BJ (cell line): ENCODE measurements around the gene CCR9. TPM values are rescaled to one million over a fixed set of nuclear protein-coding genes. Genes with fewer than 3 reads are reported as not detected.

ENCODE experiments used
- CTCF ChIA-PET: fragments of 350-600 bp; formaldehyde crosslinking; extraction: SDS; loops from one replicate; lab custom pipeline; 2021; ENCODE audit warnings: antibody characterized with exemption, inconsistent platforms; lab: Yijun Ruan, JAX
- POLR2A ChIA-PET: fragments of 300-600 bp; sonication (Branson Sonifier 250); formaldehyde crosslinking; extraction: SDS; loops from one replicate; lab custom pipeline; 2021; ENCODE audit warnings: antibody characterized with exemption; lab: Charles Lee
- DNase-seq: peaks from one replicate; pipeline ENCODE4 v3.0.0-alpha.2; 2011; ENCODE audit warnings: low read depth
- H3K27me3 ChIP-seq: 2 replicates; pipeline ENCODE4 v1.6.0; 2011; ENCODE audit warnings: low read length; ENCODE audit not compliant: control insufficient read depth, insufficient read depth
- H3K36me3 ChIP-seq: 2 replicates; pipeline ENCODE4 v1.5.1; 2011; ENCODE audit warnings: low read length; ENCODE audit not compliant: control insufficient read depth, insufficient read depth
- H3K4me3 ChIP-seq: 2 replicates; pipeline ENCODE4 v1.5.1; 2011; ENCODE audit warnings: low read depth, mild to moderate bottlenecking, control low read depth, low read length
- polyA plus RNA-seq: library from polyadenylated mRNA; depleted of rRNA; stranded (reverse); fragments of >200 nt; gene quantifications from 2 replicates; pipeline ENCODE4 v1.2.3, GENCODE V29; 2011
- TF ChIP-seq, protein P1 (sequence below): IDR thresholded peaks from 2 replicates; pipeline ENCODE4 v1.5.1; 2011; ENCODE audit warnings: low read depth, mild to moderate bottlenecking, control low read depth, inconsistent platforms, low read length, moderate library complexity; ENCODE audit not compliant: insufficient read depth

CCR9 gene
- polyA plus RNA-seq, 1 experiment: not detected

DNA sequence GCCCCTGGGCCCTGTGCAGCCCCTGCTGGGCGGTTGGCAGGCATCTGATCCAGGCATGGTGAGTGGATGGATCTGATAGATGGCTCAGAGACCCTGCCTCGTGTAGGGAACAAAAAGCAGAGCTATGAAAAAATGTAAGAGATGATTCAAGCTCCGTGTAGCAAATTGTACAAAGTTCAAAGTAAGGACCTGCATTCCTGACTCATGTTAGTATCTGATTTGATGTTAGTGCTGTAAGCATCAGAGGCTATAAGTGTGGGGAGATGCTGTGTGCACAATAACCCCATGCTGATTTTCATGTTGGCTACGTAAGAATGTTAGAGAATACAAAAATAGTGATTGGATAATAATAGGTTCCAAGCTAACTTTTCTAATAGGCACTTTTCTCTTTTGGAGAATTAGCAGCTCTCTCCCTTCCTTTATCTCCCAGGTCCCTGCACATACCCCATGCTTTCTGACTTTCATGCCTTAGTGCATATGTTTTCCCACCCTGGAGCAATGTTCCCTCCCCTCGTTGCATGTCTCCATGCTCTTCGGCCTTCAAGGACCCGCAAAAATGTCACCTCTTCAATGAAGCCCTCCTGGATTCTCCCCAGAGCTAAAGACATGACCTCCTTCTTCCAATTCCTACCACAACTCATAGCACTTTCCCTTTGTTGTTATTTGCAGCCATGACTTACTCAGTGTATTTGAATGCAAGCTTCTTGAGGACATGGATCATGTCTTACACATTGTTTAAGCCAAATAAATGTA is 1.6 kb downstream of the CCR9 start:
- no peak for DNase-seq
- ChIA-PET POLR2A (no interaction called here), CTCF (no interaction called here)
- Histone ChIP-seq H3K4me3 (no peak overlapping the region), H3K27me3 (peaks cover 21% of the 10 kb centered on the region), H3K36me3 (no peaks in the 10 kb centered on the region)
- TF ChIP-seq, protein P1, sequence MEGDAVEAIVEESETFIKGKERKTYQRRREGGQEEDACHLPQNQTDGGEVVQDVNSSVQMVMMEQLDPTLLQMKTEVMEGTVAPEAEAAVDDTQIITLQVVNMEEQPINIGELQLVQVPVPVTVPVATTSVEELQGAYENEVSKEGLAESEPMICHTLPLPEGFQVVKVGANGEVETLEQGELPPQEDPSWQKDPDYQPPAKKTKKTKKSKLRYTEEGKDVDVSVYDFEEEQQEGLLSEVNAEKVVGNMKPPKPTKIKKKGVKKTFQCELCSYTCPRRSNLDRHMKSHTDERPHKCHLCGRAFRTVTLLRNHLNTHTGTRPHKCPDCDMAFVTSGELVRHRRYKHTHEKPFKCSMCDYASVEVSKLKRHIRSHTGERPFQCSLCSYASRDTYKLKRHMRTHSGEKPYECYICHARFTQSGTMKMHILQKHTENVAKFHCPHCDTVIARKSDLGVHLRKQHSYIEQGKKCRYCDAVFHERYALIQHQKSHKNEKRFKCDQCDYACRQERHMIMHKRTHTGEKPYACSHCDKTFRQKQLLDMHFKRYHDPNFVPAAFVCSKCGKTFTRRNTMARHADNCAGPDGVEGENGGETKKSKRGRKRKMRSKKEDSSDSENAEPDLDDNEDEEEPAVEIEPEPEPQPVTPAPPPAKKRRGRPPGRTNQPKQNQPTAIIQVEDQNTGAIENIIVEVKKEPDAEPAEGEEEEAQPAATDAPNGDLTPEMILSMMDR: no peak

- Histone ChIP-seq H3K4me3 (no peak overlapping the region), H3K27me3 (peaks cover 17% of the 10 kb centered on the region), H3K36me3 (no peaks in the 10 kb centered on the region)
- POLR2A ChIA-PET: no interaction called here
- CTCF ChIA-PET: no interaction called here
- no peak for DNase-seq
- TF ChIP-seq, protein P1: no peak
Observed at GRCh38 chr3:45889337-45889736, 3.0 kb downstream of the CCR9 start.

DNA sequence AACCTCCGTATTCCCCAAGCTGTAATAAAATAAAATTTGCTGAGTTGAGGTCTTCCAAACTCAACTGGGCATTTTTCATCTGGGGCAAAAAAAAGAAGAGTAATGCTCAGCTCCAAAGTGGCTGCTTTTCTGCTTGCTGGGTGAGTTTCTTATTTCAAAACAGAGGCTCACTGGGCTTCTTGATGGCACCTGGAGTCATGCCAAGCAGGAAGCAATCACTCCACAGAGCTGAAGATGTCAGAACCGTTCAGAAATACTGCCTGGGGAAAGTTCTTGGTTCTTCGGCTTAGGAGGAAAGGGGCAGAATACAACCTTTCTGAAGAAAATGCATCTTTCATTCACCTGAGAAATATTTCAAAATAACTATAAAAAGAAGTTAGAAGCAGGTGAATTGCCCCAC is 4.1 kb downstream of the CCR9 start:
- H3K36me3 ChIP-seq: no peaks in the 10 kb centered on the region
- TF ChIP-seq, protein P1: no peak
- DNase-seq: no peak
- H3K27me3 ChIP-seq: peaks cover 15% of the 10 kb centered on the region
- POLR2A ChIA-PET: no interaction called here
- CTCF ChIA-PET: no interaction called here
- H3K4me3 ChIP-seq: no peak overlapping the region

DNA sequence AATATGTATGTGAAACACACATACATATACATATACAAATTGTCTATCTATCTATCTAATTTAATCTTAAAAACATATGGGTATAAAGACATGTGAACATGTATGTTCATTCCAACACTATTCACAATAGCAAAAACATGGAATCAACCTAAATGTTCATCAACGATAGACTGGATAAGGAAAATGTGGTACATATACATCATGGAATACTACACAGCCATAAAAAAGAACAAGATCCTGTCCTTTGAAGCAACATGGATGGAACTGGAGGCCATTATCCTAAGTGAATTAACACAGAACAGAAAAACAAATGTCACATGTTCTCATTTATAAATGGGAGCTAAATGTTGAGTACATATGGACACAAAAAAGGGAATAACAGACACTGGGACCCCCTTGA is 5.8 kb downstream of the CCR9 start:
- Histone ChIP-seq H3K36me3 (no peaks in the 10 kb centered on the region), H3K27me3 (peaks cover 8% of the 10 kb centered on the region), H3K4me3 (no peak overlapping the region)
- DNase-seq: no peak
- CTCF ChIA-PET: interaction anchor here (1.0 kb wide), 1 partner anchor 16 kb away, joined by 3 read pairs; no protein-coding TSS in a partner anchor
- TF ChIP-seq, protein P1: no peak
- POLR2A ChIA-PET: no interaction called here

DNA sequence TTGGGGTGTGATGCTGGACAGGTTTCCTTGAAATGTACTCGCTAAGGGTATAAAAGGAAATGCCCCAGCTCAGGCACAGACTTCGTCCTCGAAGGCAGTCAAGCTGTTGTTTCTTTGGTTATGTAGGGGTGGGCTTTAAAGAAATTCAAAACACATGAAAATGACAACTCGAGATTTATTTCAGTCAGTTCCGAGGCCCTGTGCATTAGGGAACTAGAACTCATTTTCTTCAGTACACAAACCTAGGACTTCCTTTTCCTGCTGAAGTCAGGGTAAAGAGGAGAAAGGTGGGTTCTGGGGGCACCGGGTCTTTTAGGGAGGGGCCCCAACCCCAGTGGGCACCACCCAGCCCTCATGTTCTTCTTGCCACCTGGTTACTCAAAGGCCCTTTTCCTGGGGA is 7.7 kb downstream of the CCR9 start:
- H3K4me3 ChIP-seq: no peak overlapping the region
- TF ChIP-seq, protein P1: no peak
- H3K27me3 ChIP-seq: peaks cover 8% of the 10 kb centered on the region
- no peaks in the 10 kb centered on the region for H3K36me3 ChIP-seq
- no peak for DNase-seq
- ChIA-PET CTCF (interaction anchor here (1.2 kb wide), 1 partner anchor 12 kb away, joined by 4 read pairs; no protein-coding TSS in a partner anchor), POLR2A (no interaction called here)
